Glomerular endothelial cell (primary cell): ENCODE measurements around the gene CDR2. TPM values are rescaled to one million over a fixed set of nuclear protein-coding genes. Genes with fewer than 3 reads are reported as not detected.

Experiments
- DNase-seq: peaks from one replicate; pipeline ENCODE4 v3.0.0-alpha.2; 2011; ENCODE audit warnings: low read depth, low spot score; ENCODE audit errors: extremely low read depth
- total RNA-seq: library from RNA; depleted of rRNA; stranded (reverse); fragments of >200 nt; gene quantifications from 2 replicates; pipeline ENCODE4 v1.2.3, GENCODE V29; 2015

Gene CDR2
- total RNA-seq, 1 donor from 2014 or later, result 74.1 TPM

DNA sequence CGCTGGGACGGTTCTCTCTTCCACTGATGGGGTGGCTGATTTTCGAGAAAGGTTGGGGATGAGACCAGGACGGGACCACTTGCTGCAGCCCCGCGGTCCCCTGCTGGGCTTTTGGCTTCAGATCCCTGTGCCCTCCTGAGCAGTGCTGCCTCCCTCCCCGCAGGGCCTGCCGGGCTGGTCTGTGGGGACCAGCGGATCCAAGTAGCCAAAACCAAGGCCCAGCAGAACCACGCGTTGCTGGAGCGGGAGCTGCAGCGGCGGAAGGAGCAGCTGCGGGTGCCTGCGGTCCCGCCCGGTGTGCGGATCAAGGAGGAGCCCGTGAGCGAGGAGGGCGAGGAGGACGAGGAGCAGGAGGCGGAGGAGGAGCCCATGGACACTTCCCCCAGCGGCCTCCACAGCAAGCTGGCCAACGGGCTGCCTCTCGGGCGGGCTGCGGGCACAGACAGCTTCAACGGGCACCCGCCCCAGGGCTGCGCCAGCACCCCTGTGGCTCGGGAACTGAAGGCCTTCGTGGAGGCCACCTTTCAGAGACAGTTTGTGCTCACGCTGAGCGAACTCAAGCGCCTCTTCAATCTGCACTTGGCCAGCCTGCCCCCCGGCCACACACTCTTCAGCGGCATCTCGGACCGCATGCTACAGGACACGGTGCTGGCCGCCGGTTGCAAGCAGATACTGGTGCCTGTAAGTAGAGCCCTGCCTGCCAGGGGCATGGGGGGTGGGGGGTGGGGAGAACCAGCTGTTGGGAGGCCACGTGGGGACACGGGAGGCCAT, 48.6 kb downstream of the CDR2 start:
- DNase-seq, result no peak

DNA sequence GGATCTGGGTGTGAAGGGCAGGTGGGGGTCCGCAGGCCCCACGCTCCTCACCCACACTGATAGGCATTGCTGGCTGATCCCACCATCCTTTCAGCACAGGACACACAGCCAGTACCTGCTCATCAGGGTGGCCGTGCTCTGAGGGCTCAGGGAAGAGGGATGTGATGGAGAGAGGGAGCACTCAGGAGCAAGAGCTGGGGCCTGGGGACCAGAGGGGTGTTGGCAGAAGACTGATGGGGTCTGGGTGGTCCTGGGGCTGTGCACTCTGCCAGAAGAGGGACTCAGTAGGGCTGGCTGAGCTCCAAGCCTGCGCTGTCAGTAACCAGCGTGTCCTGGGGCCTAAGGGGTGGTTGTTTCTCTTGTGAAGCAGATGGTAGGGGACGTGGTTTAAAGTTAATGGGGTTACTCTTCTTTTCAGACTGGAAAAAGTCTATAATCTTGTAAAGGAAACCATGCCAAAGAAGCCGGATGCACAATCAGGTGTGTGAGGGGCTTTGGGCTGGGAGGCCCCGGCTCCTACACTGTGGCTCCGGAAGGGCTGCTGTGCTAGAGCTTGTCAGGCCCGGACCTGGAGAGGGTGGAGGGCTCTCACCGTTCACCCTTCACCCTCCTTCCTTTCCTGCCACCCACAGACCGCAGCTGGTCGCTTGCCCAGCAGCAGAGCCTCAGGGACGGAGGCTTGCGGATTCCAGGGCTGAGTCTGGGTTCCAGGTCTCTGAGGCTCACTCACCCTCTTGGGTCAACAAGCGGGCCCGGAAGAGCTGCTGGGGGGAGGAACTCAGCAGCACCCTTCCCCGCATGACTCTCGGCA, 49.4 kb downstream of the CDR2 start:
- DNase-seq, result no peak

DNA sequence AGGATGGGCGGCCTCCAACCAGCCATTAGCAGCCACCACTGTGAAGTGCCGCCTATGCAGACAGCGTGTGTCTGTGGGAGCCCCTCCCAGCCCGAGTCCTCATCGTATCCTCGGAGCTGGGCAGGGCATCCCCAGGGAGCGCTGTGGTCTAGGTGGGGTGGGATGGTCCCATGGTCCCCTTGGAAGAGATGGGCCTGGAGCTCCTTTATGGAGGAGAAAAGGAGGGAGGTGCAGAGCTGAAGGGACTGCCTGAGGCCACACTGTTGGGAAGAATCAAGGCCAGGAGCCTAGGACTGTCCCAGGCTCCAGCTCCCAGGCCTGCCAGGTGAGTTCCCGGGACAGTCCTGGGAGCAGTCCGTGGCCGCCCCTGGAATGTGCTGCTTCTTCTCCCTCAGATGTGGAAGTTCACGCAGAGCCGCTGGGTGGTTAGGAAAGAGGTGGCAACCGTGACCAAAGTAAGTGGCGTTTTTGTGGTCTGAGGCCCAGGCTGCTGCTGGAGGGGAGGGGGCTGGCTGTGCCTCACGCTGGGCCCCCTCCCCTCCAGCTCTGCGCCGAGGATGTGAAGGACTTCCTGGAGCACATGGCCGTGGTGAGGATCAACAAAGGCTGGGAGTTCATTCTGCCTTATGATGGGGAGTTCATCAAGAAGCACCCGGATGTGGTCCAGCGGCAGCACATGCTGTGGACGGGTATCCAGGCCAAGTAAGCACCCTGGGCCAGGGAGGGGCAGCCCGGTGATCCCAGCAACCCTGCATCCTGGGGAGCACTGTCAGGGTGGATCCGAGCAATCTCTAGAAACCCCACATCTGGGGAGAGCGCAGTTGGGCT, 50.2 kb downstream of the CDR2 start:
- no peak for DNase-seq

DNA sequence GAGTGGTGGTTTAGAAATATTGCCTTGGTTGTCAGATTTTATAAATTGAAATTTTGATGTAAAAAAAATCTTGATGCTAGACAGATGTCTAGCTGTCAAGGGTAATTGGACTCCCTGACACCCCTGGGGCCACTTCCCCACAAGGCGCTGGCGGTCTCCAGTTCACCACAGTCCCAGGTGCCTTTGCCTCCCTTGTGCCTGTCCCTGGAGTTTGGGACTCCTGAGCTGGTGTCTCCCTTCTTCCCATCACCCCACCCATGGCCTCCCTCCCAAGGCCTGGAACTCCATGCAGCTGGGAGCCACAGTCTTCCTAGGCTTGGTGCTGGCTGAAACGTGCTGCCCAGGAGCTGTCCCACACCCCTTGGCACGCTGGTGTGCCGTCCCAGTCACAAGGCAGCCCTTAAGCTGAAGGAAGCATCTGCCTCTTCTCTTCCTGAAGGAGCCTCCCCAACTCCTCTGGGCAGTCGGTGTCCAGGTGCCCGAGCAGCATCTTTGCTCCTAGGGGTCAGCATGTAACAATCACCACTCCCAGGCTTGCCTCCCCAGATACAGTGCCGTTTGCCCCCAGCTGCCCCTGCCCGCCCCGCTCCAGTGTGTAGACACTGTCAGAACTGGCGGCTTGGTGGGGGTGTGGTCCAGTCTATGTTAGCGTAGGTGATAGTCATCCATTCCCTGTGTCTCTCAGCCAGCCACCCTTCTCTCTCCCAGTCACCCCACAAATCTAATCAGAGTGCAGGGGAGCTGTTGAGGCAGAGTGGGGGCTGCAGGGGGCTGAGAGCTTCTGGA, 51.1 kb downstream of the CDR2 start:
- no peak for DNase-seq

DNA sequence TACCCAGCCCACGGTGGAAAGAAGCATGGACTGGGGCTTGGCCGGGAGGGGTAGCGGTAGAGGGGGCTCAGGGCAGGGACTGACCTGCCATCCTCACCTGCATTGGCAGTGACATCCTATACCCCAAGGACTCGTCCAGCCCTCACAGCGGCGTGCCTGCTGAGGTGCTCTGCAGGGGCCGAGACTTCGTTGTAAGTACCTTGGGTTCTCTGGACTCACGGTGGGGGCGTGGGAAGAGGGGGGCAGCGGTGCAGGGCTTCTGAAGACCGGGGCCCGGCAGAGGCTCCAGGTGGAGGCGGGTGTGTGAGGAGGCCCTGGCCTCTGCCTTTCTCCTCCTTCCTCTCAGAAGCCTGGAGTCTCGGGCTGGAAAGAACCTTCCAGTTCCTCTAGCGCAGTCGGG, 51.7 kb downstream of the CDR2 start:
- no peak for DNase-seq

DNA sequence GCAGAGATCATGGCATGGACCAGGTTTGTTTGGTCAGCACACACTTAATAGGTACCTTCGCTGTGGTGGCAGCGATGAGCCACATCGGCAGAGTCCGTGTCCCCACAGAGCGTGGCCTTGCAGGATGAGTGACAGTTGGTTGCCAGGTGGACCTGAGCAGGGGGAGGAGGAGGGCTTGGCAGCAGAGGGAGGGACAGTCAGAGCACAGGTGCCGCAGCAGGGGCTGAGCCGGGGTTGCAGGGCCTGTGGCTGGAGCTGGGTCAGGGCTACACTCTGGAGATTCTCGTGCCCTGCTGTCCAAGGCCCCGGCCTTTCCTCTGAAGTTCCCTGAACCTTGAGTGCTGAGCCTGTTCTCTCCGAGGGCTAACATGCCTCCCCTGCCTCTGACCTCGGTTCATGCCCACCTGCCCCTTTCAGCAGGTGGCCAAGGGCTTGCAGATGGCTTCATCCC, 52.4 kb downstream of the CDR2 start:
- no peak for DNase-seq

DNA sequence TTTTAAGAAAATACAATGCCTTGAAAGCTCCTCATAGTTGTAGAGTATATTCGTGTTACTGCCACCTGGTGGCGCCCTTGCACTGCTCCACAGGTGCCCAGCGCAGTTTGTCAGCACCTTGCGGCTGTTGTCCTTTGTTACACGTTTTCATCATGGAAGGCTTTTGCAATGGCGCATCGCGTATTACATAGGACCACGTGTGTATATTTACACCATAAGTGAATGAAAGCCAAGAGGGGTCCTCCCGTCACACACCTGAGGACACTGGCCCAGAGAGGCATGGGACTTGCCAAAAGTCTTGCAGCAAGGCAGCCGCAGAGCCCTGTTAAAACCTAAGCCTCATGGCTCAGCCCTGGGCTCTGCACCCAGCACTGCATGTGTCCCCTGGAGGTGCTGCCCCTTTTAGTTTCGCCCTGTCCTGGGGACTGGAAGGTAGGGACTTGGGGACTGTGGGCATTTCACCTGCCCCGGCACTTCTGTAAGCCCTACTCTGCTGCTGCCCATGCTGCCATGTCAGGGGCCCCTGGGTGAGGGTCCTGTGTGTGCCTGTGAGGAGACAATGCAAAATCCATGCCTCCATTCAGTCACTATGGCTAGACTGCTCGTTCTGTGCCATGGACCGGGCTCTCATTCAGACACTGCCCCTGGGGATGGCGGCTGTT, 52.9 kb downstream of the CDR2 start:
- DNase-seq, result no peak

DNA sequence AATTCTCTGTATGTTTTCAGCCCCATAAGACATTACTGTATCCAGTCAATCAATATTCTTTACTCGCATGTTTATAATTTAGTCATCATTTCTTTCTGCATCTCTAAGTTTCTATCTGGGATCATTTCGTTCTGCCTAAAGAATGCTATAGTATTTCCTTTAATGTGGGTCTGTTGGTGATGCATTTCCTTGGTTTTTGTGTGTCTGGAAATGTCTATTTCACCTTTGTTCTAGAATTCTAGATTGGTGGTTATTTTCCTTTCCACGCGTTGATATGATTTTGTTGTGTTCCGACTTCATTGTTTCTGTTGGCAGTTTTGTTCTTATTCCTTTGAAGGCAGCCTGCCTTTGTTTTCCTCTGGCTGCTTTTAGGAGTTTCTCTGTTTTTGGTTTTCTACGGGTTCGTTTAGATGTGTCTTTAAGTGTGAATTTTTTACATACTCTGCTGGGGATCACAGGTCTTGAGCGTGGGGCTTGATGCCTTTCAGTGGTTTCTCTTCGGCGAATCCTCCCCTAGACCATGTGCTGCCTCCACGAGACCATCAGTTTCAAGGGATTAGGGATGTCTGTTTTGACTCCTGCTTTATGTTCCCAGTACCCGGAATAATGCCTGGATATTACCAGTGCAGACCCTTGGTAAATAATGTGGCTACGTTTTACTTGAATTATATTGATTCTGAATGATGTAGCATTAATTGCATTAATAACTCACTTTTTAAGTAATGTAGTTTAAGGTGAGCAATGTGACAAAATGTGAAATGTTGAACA, 53.7 kb downstream of the CDR2 start:
- no peak for DNase-seq

DNA sequence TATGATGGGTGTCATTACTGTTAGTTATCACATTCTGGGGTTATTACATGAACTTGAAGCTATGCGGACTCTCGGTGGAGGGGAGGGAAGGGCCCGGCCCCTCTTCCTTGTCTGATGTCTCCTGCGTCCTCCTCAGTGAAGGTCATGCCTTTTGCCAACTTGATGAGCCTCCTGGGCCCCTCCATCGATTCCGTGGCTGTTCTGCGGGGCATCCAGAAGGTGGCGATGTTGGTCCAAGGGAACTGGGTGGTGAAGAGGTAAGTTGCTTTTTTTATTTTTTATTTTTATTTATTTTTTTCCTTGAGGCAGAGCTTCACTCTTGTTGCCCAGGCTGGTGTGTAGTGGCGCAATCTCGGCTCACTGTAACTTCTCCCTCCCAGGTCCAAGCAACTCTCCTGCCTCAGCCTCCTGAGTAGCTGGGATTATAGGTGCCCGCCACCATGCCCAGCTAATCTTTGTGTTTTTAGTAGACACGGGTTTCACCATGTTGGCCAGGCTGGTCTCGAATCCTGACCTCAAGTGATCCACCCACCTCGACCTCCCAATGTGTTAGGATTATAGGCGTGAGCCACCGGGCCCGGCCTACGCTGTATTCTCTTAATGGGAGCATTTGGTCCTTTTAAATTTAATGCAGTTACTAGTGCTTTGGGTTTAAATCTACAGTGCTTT, 55.6 kb downstream of the CDR2 start:
- no peak for DNase-seq

DNA sequence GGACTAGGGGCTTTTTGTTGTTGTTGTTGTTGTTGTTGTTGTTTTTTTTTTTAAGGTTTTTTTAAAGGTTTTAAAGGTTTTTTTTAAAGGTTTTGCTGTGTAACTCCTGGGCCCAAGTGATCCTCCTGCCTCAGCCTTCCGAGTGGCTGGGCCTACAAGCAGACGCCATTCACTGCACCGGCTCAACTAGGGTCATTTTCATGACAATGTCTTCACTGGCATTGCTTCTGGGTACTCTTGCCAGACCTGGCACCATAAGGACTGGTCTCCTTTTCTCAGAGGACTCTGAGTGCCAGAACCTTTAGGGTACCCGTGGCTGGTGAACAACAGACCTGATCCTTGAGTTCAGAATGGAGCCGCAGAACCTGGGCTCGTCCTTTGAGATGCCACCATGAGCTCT, 56.8 kb downstream of the CDR2 start:
- no peak for DNase-seq

DNA sequence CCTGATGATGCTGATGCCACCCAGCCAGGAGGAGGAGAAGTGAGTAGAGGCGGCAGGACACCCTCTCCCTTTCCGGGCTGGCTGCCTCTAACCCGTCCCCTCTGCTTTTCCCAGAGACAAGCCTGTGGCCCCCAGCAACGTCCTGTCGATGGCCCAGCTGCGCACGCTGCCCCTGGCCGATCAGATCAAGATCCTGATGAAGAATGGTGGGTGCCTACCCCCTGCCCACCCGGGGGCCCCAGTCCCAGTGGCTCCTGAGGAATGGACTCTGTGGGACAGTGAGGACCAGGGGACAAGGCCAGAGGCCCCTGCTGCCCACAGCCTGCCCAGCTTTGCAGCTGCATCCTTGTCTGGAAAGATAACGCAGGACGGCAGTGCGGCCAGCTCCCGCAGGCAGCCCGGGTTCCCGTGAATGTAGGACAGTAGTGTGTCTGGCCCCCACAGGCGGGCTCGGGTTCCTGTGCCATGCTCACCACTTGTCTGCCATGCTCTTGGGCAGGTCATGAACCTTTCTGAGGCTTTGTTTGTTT, 57.4 kb downstream of the CDR2 start:
- DNase-seq, result no peak

DNA sequence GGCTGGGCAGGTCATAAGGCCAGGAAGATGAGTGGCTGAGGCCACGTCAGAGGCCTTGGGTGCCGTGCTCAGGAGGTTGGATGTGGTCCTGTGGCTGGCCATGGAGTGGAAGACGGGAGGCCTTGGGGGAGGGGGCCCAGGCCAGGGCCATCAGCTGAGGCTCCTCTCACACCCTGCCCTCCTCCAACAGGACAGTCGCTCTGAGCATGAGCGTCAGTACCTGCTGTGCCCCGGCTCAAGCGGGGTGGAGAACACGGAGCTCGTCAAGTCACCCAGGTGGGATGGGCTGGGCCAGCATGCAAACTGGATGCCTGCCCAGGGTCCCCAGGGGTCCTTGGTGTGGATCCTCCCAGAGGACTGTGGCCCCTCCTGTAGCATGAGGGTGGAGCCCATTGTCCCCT, 58.0 kb downstream of the CDR2 start:
- no peak for DNase-seq

DNA sequence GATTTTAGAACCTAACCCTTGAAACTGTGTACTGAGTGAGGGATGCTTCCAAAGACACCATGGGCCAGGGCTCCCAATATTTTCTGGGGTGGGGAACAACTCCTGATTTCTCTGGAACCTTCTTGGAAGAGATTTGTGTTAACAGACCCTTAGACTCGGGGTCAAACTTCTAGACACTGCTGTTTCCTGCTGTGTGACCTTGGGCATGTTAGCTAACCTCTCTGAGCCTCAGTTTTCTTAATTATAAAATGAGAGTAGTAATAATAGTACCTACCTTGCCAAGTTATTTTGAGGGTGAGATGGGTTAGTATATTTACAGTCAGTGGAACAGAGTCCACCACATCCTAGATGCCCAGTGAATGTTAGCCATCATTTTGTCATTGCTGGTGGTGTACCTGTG, 58.4 kb downstream of the CDR2 start:
- DNase-seq, result no peak

DNA sequence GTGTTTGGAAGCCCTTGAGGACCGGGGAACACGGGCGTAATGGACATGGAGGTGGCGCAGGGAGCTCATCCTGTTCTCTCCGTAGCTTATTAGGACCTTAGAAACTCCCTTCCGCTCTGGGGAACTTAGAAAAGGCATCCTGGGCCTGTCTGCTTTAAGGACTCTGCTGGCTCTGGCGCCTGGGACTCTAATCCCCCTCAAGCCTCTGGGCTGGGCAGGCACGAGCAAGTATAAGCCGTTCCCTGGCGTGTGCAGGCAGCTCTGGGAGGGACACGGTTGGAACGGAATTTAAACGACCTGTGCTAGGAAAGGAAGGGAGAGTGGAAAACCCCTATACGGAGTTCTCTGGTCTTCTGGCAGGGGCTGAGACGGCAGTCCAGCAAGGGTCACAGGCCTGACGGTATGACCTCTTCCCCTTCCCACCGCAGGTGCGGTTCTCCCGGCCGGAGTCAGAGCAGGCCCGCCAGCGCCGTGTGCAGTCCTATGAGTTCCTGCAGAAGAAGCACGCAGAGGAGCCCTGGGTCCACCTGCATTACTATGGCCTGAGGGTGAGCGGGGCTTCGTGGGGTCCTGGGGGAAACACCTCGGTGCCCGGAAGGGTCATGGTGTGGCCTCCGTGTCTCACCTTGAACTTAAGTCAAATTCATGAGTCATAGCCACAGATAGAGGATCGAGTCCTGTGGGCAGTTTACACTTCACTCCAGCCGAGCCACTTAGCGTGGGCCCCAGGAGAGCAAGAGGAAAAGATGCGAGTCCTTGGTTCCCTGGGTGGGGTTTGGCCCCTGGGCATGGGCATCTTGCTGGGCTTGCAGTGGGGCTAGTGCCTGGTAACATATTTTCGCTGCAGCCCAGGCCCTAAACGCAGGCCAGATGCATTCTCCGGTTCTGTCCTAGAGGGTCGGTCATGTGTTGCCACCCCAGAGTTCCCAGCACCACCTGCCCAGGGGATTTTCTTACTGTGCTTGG, 59.5 kb downstream of the CDR2 start:
- DNase-seq, result no peak

DNA sequence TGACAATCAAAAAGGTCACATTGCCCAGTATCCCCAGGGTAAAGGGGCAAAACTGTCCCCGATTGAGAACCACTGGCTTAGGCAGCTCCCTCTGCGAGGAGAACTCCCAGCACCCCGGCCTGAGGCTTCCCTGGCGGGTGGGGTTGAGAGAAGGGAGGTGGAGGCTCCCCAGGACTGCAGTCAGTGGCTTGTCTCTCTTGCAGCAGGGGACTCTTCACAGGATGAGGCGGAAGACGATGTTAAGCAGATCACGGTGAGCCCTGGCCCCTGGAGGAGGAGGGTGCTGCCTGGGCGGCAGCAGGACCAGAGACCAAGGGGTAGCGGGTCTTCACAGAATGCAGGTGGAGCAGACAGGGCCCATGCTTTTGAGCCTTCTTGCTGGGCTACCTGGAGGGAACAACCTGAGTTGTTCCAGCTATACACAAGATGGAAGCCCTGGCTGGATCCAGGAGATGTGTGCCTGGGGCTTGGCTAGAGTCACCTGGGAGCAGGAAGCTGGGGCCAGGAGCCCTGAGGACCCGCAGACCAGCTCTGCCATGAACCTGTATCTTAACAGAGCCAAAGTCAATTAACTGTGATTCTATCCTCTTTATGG, 60.4 kb downstream of the CDR2 start:
- DNase-seq, result no peak

DNA sequence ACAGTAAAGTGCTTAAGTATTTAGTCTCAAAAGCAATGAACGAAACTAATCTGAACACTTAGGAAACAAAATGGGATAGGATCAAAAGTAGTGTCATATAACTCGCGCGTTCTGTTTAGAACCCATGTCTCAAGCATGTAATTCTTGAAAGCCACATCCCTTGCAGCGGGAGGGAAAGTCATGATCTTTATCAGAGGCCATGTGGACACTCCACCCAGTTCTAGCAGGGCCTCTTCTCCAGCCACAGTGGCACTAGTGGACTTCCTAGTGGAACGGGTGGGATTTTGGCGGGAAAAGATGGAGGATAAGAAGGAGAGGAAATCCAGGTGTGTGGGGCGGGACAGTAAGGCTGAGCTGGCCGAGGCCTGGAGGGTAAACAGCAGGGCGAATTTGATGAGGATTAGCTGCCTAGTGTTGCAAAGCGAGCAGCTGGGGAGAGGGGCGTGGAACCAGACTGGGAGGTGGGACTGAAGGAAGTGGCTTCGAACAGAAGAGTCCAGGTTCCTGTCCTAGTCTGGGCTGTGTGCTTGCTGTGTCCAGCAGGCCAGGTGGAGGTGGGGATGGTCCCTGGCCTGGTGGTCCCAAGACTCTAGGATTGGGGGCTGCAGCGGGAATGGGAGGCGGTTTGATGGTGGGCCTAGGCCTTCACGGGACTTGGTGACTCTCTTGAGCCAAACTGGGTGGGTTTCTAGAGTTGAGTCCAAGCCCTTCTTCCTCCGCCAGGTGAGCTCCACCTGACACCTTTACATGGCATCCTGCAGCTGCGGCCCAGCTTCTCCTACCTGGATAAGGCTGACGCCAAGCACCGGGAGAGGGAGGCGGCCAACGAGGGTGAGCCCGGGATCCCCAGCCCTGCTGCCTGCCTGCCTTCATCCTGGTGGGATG, 61.3 kb downstream of the CDR2 start:
- DNase-seq, result no peak
